GM12878 (cell line): Measurements from ENCODE around the gene SMIM1. TPM values are rescaled to one million over a fixed set of nuclear protein-coding genes. Genes with fewer than 3 reads are reported as not detected.

ENCODE experiments used
- ATAC-seq: fragments of 200-7000 bp; cut with Tn5 transposase; 3 replicates; pipeline ENCODE4 v1.9.1; 2020; ENCODE audit warnings: mild to moderate bottlenecking, moderate library complexity
- BruUV-seq: library from RNA; stranded (reverse); fragments of 400-500 nt; replicated peaks from 2 replicates; lab custom pipeline; 2021; lab: Mats Ljungman, UMichigan
- CTCF ChIA-PET: fragments of 300-600 bp; sonication (Branson Sonifier 250); formaldehyde crosslinking; extraction: SDS; loops from one replicate; lab custom pipeline; 2021; ENCODE audit warnings: inconsistent platforms; lab: Yijun Ruan, JAX
- POLR2A ChIA-PET: fragments of 350-600 bp; formaldehyde crosslinking; extraction: SDS; loops from one replicate; lab custom pipeline; 2021; ENCODE audit warnings: inconsistent platforms; lab: Charles Lee
- RAD21 ChIA-PET: fragments of 300-600 bp; sonication (Branson Sonifier 250); formaldehyde crosslinking; loops from one replicate; lab custom pipeline; 2023; ENCODE audit warnings: antibody characterized with exemption; ENCODE audit not compliant: unreplicated experiment; lab: Charles Lee
- SMC1A ChIA-PET: fragments of 300-600 bp; sonication (Branson Sonifier 250); formaldehyde crosslinking; loops from one replicate; lab custom pipeline; 2023; ENCODE audit not compliant: unreplicated experiment, uncharacterized antibody; lab: Charles Lee
- DNase-seq: peaks from one replicate; pipeline ENCODE4 v3.0.0-alpha.2; 2011; ENCODE audit warnings: low read depth, low spot score
- FAIRE-seq: peaks from 3 replicates; lab custom pipeline; 2011; peaks lifted over from hg19 to GRCh38; lab: Jason Lieb, UNC
- H2AFZ ChIP-seq: 2 replicates; pipeline ENCODE4 v1.6.0; 2011; ENCODE audit warnings: low read depth, low read length, control low read depth; ENCODE audit not compliant: control insufficient read depth
- H3K27ac ChIP-seq: 2 replicates; pipeline ENCODE4 v1.5.1; 2011; ENCODE audit warnings: control low read depth; ENCODE audit not compliant: control insufficient read depth, insufficient read depth
- H3K27me3 ChIP-seq, 2 experiments: replicated peaks in 1 of 2; 2 replicates each; pipeline versions ENCODE4 v1.6.0 to v1.6.1; 2011; ENCODE audit warnings: low read length in 1 of 2; ENCODE audit not compliant: control insufficient read depth in 2 of 2, insufficient read depth in 2 of 2
- H3K36me3 ChIP-seq, 2 experiments: 2 replicates each; pipeline ENCODE4 v1.5.1; 2011; ENCODE audit warnings: low read length in 1 of 2; ENCODE audit not compliant: control insufficient read depth in 2 of 2, insufficient read depth in 2 of 2
- H3K4me1 ChIP-seq: 2 replicates; pipeline ENCODE4 v1.6.1; 2011; ENCODE audit warnings: mild to moderate bottlenecking, low read length, moderate library complexity, mixed read lengths; ENCODE audit not compliant: control insufficient read depth, insufficient read depth
- H3K4me2 ChIP-seq: 2 replicates; pipeline ENCODE4 v1.6.0; 2011; ENCODE audit warnings: control low read depth; ENCODE audit not compliant: control insufficient read depth, insufficient read depth
- H3K4me3 ChIP-seq: fragments of 200-600 bp; sonication (generic); 2 replicates; pipeline ENCODE4 v1.5.1; 2016
- H3K79me2 ChIP-seq: 2 replicates; pipeline ENCODE4 v1.6.0; 2011; ENCODE audit warnings: low read length; ENCODE audit not compliant: control insufficient read depth, insufficient read depth
- H3K9ac ChIP-seq: 2 replicates; pipeline ENCODE4 v1.8.0; 2011; ENCODE audit warnings: low read length, control low read depth, mixed read lengths; ENCODE audit not compliant: control insufficient read depth, insufficient read depth
- H3K9me3 ChIP-seq: replicated peaks from 3 replicates; pipeline ENCODE4 v1.5.1; 2011; ENCODE audit warnings: mild to moderate bottlenecking, low read length; ENCODE audit not compliant: control insufficient read depth, insufficient read depth
- H4K20me1 ChIP-seq: 2 replicates; pipeline ENCODE4 v1.6.0; 2011; ENCODE audit not compliant: control insufficient read depth, insufficient read depth
- FOXK2 ChIP-seq: fragments of 450-650 bp; IDR thresholded peaks from 2 replicates; pipeline ENCODE4 v1.6.1; 2017; ENCODE audit warnings: mild to moderate bottlenecking, moderate library complexity
- GABPA ChIP-seq: IDR thresholded peaks from 2 replicates; pipeline ENCODE4 v1.6.1; 2014; ENCODE audit warnings: antibody characterized with exemption, low read depth, mild to moderate bottlenecking, inconsistent platforms
- MYC ChIP-seq: IDR thresholded peaks from 2 replicates; pipeline ENCODE4 v1.6.1; 2011; ENCODE audit warnings: mild to moderate bottlenecking, low read length, moderate library complexity, inconsistent platforms; ENCODE audit not compliant: insufficient read depth, insufficient replicate concordance, insufficient read length, severe bottlenecking
- PAX8 ChIP-seq: fragments of 450-650 bp; IDR thresholded peaks from 2 replicates; pipeline ENCODE4 v1.6.1; 2017; ENCODE audit warnings: mild to moderate bottlenecking, moderate library complexity
- SP1 ChIP-seq: IDR thresholded peaks from one replicate; pipeline ENCODE4 v1.6.1; 2011; ENCODE audit warnings: low read depth, low read length
- ZNF622 ChIP-seq: fragments of 450-650 bp; IDR thresholded peaks from 2 replicates; pipeline ENCODE4 v1.6.1; 2017; ENCODE audit warnings: mild to moderate bottlenecking, inconsistent platforms
- ZZZ3 ChIP-seq: IDR thresholded peaks from 2 replicates; pipeline ENCODE4 v1.6.1; 2011; ENCODE audit warnings: low read depth; ENCODE audit not compliant: control insufficient read depth, insufficient read length
- WGBS: methylation state at CpG from one replicate; pipeline ENCODE4 v1.1.6; 2016; ENCODE audit warnings: low lambda C conversion rate; ENCODE audit not compliant: insufficient replicate concordance, insufficient coverage; ENCODE audit errors: missing lambda C conversion rate; 5-methylcytosine and 5-hydroxymethylcytosine counted together
- in situ Hi-C: fragments of 300-500 bp; cut with MboI; formaldehyde crosslinking; loops from 9 replicates; pipeline ENCODE4 v1.14.3; 2018; ENCODE audit warnings: mixed read lengths
- intact Hi-C: fragments of 100-400 bp; cut with micrococcal nuclease; formaldehyde crosslinking; loops from one replicate; pipeline ENCODE4 v1.14.2; 2022; ENCODE audit not compliant: unreplicated experiment
- polyA plus RNA-seq, 11 experiments: library from polyadenylated mRNA; depleted of rRNA in 4 of 11; unstranded in 6 of 11; stranded (reverse) in 5 of 11; fragments of >200 nt; fragmentation: Nextera tagmentation in 4 of 11; fragmentation: Illumina TruSeq in 1 of 11; extraction: Ambion mirVana in 4 of 11; extraction: Trizol in 1 of 11; gene quantifications; 1 replicate in 1 of 11; 2 replicates in 10 of 11; pipeline versions ENCODE4 v1.2.1 to v1.2.3, GENCODE V29; 2011 to 2016; ENCODE audit warnings: inconsistent platforms in 2 of 11, missing spikeins in 2 of 11, low read depth in 1 of 11
- total RNA-seq, 4 experiments: library from RNA; depleted of rRNA in 3 of 4; stranded (reverse); fragments of >200 nt in 3 of 4; fragmentation: Illumina TruSeq in 1 of 4; extraction: Trizol in 1 of 4; gene quantifications; 2 replicates each; pipeline versions ENCODE4 v1.2.1 to v1.2.3, GENCODE V29; 2013 to 2021
- TF ChIP-seq, protein P1 (sequence below): fragments of 450-650 bp; formaldehyde crosslinking; IDR thresholded peaks from 2 replicates; pipeline ENCODE4 v1.4.0; 2020; ENCODE audit warnings: mild to moderate bottlenecking, moderate library complexity
- TF ChIP-seq, protein P2 (sequence below): IDR thresholded peaks from 2 replicates; pipeline ENCODE4 v1.6.1; 2012; ENCODE audit warnings: low read length, inconsistent platforms
- TF ChIP-seq, protein P3 (sequence below): fragments of 450-650 bp; IDR thresholded peaks from 2 replicates; pipeline ENCODE4 v1.6.1; 2018; ENCODE audit warnings: mild to moderate bottlenecking, low read depth, moderate library complexity; ENCODE audit not compliant: partially characterized antibody

The SMIM1 gene
- total and polyA plus RNA-seq, 10 of the 15 experiments (the other 5 are each of a cell fraction or from before 2014, with no cell fraction given) = 0.30 to 0.37 TPM; not detected in 8

DNA sequence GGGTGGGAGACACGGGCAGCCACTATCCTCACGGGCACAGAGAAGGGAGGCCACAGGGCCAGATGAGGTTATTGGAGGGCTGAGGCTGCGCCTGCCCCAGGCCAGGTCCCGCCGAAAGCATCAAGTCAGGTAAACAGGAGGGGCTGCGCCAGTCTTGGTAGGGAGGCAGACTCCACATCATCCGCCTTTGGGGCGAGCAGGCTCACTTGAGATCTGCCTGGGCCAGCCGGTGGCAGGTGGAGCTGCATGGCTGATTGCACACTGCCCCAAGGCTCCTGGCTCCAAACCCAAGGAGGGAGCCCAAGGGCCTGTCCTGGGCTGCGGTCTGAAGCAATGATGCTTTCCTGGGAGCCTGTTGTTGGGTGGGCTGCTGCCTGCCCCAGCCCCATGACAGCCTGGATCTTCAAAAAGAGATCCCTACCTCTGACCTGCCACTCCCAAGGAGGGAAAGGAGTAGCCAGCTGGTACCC, 4.6 kb downstream of the SMIM1 start:
- CTCF ChIA-PET = interaction anchor here (1.6 kb wide), 1 partner anchor 15 kb away, joined by 3 read pairs; no protein-coding TSS in a partner anchor
- intact Hi-C loops = no loop called here
- SMC1A ChIA-PET = no interaction called here
- Histone ChIP-seq H2AFZ (no peak overlapping the region), H3K36me3 (peaks cover 9 to 15% of the 10 kb centered on the region in 2 experiments; a peak in 3 of 4 replicates), H3K9ac (no peak overlapping the region), H4K20me1 (no peaks in the 10 kb centered on the region), H3K4me2 (no peak overlapping the region), H3K27ac (no peak overlapping the region), H3K79me2 (no peaks in the 10 kb centered on the region), H3K4me3 (no peak overlapping the region), H3K9me3 (no peaks in the 10 kb centered on the region), H3K4me1 (peaks cover 11% of the 10 kb centered on the region), H3K27me3 (no peaks in the 10 kb centered on the region)
- POLR2A ChIA-PET = no interaction called here
- TF ChIP-seq GABPA = no peak
- TF ChIP-seq SP1 = no peak
- no peak for TF ChIP-seq ZZZ3
- no peak for TF ChIP-seq ZNF622
- TF ChIP-seq, protein P1, sequence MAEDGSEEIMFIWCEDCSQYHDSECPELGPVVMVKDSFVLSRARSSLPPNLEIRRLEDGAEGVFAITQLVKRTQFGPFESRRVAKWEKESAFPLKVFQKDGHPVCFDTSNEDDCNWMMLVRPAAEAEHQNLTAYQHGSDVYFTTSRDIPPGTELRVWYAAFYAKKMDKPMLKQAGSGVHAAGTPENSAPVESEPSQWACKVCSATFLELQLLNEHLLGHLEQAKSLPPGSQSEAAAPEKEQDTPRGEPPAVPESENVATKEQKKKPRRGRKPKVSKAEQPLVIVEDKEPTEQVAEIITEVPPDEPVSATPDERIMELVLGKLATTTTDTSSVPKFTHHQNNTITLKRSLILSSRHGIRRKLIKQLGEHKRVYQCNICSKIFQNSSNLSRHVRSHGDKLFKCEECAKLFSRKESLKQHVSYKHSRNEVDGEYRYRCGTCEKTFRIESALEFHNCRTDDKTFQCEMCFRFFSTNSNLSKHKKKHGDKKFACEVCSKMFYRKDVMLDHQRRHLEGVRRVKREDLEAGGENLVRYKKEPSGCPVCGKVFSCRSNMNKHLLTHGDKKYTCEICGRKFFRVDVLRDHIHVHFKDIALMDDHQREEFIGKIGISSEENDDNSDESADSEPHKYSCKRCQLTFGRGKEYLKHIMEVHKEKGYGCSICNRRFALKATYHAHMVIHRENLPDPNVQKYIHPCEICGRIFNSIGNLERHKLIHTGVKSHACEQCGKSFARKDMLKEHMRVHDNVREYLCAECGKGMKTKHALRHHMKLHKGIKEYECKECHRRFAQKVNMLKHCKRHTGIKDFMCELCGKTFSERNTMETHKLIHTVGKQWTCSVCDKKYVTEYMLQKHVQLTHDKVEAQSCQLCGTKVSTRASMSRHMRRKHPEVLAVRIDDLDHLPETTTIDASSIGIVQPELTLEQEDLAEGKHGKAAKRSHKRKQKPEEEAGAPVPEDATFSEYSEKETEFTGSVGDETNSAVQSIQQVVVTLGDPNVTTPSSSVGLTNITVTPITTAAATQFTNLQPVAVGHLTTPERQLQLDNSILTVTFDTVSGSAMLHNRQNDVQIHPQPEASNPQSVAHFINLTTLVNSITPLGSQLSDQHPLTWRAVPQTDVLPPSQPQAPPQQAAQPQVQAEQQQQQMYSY (CRISPR knock-in tag) = no peak
- TF ChIP-seq FOXK2 = no peak
- TF ChIP-seq, protein P2, sequence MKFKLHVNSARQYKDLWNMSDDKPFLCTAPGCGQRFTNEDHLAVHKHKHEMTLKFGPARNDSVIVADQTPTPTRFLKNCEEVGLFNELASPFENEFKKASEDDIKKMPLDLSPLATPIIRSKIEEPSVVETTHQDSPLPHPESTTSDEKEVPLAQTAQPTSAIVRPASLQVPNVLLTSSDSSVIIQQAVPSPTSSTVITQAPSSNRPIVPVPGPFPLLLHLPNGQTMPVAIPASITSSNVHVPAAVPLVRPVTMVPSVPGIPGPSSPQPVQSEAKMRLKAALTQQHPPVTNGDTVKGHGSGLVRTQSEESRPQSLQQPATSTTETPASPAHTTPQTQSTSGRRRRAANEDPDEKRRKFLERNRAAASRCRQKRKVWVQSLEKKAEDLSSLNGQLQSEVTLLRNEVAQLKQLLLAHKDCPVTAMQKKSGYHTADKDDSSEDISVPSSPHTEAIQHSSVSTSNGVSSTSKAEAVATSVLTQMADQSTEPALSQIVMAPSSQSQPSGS = no peak
- TF ChIP-seq, protein P3, sequence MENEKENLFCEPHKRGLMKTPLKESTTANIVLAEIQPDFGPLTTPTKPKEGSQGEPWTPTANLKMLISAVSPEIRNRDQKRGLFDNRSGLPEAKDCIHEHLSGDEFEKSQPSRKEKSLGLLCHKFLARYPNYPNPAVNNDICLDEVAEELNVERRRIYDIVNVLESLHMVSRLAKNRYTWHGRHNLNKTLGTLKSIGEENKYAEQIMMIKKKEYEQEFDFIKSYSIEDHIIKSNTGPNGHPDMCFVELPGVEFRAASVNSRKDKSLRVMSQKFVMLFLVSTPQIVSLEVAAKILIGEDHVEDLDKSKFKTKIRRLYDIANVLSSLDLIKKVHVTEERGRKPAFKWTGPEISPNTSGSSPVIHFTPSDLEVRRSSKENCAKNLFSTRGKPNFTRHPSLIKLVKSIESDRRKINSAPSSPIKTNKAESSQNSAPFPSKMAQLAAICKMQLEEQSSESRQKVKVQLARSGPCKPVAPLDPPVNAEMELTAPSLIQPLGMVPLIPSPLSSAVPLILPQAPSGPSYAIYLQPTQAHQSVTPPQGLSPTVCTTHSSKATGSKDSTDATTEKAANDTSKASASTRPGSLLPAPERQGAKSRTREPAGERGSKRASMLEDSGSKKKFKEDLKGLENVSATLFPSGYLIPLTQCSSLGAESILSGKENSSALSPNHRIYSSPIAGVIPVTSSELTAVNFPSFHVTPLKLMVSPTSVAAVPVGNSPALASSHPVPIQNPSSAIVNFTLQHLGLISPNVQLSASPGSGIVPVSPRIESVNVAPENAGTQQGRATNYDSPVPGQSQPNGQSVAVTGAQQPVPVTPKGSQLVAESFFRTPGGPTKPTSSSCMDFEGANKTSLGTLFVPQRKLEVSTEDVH = no peak
- TF ChIP-seq PAX8 = no peak
- no peak for TF ChIP-seq MYC
- no TSS peak for BruUV-seq
- 86% methylated on average over 10 of the region's 10 CpGs for WGBS
- ATAC-seq (no peak), DNase-seq (no peak), FAIRE-seq (no peak)
- in situ Hi-C loops = no loop called here
- RAD21 ChIA-PET = no interaction called here
